GM18873 (cell line): ENCODE data around the gene SUGP1.

Experiments used
- ATAC-seq: cut with Tn5 transposase; IDR thresholded peaks from one replicate; pipeline ENCODE4 v1.9.1; 2021; ENCODE audit warnings: mild to moderate bottlenecking, moderate library complexity, moderate number of reproducible peaks; ENCODE audit not compliant: unreplicated experiment, low FRiP score

SUGP1 gene

DNA sequence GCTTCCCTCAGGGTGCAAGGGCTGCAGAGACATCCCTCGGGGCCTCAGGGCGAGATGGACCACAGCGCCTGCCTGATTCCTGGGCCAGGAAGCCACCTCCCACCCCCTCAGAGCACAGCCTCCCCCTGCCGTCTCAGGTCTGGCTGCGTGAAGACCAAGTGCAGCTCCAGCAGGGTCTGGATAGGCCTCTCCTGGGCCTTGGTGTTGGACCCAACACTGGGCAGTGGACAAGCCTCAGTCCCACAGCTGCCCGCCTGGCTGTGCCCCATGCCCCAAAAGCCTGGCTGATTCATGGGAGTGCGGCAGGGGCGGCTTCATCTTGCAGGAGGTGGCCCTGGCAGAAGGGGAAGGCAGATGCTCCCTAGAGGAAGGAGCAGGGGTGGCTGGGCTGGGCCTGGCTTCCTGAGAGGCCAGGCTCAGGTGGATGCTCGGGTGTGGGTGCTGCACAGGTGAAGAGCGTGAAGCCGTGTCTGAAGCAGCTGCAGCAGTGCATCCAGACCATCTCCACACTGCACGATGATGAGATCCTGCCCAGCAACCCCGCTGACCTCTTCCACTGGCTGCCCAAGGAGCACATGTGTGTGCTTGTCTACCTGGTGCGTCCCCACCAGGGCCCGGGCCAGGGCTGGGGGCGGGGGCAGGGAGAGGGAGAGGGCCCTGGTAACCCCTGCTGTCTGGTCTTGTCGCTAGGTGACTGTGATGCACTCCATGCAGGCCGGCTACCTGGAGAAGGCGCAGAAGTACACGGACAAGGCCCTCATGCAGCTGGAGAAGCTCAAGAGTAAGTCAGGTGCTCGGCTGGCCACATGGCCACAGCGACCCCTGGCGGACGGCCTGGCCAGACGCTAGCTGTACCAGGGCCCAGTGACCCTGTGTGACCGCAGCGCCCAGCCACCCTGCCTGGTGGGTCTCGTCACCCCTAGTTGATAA lies 22.0 kb upstream of the SUGP1 start:
- ATAC-seq, result no peak

DNA sequence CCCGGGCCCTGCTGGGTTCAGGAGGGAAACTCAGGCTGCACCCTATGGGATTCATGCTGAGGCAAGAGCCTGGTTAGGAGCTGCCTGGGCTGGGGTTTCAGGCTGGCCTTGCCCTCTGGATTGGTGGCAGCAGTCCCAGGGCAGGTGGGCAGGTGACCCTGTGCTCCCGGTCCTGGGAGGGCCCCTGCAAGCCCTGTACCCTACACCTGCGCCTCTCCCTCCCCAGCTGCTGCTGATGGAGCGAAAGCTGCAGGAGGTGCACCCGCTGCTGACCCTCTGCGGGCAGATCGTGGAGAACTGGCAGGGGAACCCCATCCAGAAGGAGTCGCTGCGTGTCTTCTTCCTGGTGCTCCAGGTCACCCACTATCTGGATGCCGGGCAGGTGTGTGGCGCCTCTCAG lies 20.7 kb upstream of the SUGP1 start:
- no peak for ATAC-seq

DNA sequence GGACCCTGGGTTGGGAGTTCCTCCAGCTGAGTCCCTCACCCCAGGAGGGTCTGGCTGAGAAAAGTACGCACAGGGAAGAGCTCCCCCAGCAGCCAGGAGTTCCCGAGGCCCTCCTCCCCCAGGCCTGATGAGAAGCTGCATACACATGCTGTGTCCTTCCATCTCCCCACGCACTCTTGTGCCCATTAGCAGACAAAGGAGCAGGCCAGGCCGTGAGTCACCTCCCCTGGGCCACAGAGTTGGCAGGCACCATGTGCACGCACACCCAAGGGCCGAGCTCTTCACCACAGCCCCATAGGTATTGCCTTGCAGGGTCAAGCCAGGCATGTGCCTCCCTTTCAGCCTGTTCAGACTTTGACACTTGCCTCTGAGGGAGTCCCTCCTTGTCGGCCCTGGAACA lies 17.8 kb upstream of the SUGP1 start:
- no peak for ATAC-seq

DNA sequence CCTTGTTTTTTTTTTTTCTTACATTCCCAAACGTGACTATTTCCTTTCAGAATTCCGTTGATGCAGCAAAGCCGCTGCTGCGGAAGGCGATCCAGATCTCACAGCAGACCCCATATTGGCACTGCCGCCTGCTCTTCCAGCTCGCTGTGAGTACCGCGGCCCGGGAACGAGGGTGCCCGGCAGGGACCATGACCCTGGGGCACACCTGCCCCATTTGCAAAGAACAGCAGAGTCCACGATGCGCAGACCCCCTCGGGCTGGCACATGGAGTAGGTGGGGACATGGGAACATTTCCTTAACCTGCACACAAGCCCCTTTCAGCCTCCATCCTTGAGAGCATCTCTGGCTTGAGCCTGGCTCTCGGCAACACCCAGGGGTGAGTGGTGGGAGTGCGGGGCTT lies 16.8 kb upstream of the SUGP1 start:
- no peak for ATAC-seq

DNA sequence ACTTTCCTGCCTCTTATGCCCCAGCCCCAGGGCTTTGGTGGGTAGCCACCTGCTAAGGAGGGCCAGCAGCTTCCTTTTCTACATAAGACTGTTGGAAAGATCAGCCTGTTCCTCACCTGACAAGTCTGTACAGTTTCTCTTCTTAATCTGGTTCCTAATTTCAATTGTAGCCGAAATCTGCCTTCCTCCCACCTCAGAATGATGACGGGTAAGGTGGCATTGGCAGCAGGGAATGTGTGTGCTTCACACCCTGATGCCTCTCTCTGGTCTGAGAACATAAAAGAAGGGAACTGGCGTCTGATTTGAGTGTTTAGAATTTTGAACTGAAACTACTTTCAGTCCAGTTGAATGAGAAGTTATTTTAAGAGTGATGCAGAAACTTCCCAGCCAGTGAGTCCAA lies 16.3 kb upstream of the SUGP1 start:
- no peak for ATAC-seq

DNA sequence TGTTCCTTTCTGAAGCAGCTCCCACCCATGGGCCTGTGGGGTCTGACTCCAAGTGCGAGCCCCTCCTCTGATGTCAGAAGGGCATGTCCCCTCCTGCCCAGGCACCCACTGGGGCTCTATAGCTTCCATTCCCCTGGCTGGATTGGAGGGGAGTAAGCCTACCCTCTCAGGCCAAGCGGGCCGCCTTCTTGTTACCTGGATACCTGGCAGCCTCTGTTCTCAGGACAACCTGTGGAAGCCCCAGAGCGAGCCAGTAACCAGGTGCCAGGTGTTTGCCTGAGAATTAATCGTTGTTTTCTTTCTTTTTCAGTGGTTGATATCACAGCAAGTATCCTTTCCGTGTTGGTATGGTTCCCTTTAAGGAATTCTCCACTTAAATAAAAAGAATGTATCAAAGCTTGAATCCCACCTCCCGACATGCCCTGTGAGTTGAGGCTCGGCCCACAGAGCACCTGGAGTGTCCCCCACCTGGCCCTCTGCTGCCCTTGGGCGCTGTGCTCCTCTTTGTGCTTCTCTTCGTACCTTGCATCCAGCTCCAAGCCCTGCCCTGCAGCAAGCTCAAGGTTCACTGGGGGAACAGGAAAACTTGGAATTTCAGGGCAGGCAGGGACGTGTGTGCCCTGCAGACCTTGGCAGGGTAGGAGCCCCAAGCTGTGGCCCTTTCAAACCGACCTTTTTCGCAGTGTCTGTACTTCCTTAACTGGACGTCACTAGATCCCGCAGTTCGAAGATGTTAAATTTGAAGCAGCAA lies 15.3 kb upstream of the SUGP1 start:
- no peak for ATAC-seq

DNA sequence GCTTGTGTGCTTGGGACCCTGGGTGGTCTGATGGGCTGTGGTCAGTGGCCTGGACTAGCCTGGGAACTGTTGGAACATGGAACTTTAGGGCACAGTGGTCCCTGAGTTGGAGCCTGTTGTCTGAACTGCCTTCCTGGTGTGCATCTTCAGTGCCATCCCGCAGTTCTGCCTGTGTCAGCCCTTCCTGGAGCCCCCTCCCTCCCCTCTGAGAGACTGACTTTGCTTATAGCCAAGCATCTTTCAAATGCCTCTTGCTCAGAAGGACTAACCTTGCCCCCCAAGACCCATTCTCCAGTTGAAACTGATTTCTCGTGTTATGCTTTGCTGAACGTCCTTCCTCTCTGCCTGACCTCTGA lies 14.7 kb upstream of the SUGP1 start:
- no peak for ATAC-seq

DNA sequence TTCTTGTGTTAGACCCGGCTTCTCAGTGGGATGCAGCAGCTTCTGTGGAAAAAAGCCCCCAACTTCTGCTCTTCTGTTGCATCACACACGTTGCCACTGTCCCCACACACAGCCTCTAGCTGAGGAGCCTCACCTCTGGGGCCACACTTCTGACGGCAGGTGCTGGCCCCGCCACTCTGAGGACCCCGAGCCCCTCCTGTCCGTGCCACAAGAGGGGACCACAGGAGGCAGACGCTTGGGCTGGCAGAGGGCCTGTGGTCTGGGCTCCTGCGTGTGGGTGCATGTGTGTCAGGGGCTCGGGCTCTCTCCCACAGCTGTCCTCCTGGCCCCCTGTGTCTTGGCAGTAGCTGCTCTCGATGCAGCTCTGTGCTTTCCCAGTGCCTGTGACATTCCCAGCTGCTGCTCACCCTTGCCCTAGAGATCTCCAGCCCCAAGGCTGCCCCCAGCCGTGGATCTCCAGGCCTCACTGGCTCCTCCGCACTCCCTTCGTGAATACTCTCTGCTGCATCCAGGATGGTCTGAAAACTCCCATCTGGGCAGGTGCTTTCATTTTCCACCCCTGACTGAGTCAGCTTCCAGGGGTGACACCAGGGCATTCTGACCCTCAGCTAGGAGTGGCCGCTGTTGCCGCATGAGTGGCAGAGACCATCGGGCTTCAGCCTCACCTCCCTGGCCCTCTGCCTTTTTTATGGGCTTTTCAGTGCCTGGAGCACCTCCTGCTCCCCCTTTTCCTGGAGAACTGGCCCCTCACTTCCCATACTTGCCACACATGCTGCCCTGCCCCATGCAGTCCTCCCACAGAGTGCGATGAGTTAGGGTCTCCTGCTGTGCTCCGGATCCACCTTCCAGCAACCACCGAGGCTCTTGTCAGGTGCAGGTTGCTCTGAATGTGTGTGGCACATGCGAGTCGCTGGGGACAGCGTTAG lies 14.0 kb upstream of the SUGP1 start:
- no peak for ATAC-seq

DNA sequence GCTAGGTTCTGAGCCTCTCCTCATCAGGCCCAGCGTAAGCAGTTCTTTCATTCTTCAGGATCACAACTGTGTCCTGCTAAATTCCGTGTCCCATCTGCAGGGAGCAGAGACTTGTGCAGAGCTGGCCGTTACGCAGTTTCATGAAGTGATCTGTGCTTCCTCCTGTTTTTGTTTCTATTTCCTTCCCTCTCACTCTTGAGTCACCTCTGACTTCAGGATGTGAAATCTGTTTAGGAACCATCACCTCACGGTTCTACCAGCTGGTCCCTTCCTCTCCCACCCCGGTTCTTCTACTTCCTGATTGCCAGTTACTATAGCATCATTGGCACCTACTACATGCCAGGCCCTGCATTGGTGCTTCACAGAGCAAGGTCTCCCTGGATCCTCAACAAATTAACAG lies 8.8 kb upstream of the SUGP1 start:
- ATAC-seq, result no peak

DNA sequence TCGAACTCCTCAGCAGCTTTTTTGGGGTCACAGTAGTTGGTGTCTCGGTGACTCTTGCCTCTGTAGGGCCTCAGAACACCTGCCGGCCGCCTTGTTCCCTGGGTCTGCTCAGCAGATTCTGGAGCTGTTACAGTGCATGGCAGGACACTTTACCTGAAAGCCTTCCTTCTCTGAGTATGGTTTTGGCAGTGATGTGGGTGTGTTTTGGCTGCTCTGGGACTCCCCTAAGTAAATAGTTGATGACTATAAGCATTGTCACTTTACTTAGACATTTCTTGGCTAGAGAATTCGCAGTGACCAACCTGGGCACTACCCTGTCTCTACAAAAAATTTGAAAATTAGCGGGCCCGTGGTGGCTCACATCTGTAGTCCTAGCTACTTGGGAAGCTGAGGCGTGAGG lies 7.4 kb upstream of the SUGP1 start:
- no peak for ATAC-seq

DNA sequence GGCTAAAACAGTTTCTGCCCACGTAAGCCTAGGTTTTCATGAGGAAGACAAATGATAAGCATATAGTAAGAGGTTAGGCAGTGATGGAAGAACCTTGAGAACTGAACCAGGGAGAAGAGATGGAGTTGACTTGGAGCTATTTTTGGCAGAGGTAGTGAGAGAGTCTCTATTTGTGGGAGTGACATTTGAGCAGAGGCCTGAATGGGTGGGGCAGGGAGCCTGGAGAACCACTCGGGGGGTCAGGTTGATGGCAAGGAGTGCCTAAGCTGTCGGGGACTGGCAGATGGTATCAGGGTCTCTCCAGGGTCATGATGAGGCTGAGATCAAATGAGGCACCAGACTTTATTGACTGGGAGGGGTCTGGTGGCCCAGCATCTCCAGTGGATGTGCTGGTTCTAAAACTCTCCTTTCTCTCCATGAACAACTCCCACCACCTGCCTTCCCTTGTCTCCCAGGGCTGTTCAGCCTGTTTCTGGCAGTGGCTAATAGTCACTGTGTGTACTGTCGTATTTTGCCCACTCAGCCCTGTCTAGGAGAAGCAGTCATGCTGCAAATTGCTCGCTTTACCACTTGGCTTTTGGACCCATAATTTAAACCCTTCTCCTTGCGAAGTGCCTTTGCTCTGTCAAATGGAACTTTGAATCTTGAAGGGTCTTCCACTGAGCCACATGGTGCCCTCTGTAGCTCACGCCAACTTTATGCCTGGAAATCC lies 3.9 kb upstream of the SUGP1 start:
- no peak for ATAC-seq

DNA sequence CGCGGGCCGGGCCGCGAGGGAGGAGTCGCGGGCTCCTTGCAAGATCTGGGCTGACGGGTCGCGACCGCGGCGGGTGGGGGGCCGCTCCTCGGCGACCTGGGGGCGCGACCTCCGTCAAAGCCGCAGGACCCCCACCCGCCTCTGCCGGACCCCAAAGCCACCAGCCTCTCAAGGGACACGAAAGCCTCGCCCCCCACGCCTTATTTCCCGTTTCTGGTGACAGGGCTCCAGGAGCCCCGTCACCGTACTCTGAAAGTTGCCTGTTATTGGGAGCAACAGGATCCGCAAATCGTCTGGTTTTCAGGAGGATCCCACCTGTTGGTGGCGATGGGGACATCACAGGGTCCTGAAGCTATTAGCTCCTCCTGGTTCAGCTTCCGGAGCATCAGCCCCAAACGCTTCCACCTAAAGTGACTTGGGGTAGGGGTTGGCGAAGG lies 850 bp upstream of the SUGP1 start:
- ATAC-seq, result no peak

DNA sequence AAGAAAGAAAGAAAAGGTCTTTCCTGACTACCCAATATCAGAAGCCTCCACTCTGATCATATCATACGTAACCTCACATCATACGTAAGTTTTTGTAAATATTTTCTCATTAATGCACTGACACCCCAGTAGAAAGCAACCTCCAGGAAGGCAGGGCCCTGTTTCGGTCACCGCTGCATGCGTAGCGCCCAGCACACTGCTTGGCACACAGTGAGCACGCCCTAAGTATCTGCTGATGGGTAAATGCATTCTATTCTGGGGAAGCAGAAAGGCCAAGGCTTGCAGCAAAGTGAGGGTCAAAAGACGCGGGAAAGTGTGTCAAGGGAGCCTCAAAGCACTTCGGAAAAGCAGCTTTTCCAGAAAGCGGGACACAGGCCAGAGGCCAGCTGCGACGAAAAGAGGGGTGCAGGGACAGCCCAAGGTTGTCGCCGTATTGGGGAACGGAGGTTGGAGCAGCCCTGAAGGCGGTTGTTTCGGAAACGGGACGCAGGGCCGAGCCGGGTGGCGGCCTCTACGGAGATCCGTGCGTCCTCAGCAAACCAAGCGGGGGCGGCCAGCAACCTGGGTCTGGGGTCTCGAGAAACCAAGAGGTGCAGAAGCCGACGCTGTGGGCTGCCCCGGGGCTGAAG lies 463 bp downstream of the SUGP1 start:
- ATAC-seq, result no peak

DNA sequence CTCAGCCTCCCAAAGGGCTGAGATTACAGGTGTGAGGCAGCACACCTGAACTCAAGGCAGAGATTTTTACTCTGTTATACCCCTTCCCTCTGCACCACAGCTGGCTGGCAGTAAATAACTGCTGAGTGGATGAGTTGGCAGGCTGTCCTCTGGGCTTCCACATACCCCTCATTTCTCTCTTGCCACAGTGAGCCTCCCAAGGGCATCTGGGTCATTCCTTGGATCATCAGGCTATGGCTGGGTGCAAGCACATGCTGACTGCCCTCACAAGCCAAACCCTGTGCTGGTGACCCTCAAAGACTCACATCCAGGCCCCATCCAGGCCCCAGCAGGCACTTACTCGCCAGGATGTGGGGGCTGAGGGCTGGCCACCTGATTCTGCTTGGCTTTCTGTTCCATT lies 4.2 kb downstream of the SUGP1 start:
- ATAC-seq, result no peak

DNA sequence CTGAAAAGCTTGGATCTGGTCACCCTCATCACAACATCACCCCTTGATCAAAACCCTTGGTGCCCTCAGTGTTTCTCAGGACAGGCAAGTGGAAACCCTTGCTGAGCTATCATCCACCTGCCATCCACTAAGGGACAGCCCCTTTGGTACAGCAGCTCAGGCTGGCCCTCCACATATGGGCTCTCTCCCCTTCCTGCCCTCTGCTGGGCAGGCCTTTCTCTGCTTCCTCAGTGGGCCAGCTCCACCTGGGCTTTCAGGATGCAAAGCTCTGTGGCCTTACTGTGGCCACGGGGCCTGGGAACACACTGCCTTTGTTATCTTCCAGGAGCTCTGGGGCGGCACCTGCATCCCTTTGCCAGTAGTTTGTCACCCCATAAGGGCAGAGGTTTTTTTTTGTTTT lies 4.9 kb downstream of the SUGP1 start:
- ATAC-seq, result no peak

DNA sequence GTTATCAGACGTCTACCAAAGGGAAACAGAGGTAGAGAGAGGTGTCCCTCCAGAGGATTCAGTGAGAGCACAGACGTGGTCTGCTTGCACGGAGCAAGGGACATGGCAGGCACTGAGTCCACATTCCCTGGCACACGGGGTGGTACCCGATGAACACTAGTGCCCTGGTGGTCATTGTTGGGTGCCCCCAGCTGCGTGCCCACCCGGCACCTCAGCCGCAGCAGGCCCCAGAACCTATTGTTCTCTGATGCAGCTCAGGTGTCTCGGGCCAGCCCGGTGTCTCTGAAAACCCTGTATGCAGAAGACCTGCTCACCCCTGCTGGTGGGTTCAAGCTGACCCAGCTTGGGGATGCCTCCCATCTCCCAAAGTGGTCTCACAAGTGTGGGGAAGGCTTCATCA lies 11.9 kb downstream of the SUGP1 start:
- no peak for ATAC-seq

DNA sequence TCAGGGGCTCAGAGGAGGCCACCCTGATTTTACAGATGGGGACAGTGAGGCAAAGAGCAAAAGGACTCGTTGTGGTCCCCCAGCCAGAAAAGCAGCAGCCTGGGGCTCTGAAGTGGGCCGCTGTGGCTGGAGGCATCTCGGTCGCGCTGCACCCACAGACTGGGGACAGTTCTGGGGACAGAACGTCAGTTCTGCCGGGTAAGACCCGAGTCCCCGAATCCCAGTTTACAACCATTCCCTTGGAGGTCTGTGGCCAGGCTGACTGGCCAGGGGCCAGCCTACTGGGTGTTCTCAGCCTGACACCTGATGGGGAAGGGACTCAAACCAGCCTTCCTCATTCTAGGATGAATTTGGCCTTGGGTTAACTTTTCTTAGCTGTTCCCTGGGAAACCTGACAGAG lies 14.1 kb downstream of the SUGP1 start:
- no peak for ATAC-seq

DNA sequence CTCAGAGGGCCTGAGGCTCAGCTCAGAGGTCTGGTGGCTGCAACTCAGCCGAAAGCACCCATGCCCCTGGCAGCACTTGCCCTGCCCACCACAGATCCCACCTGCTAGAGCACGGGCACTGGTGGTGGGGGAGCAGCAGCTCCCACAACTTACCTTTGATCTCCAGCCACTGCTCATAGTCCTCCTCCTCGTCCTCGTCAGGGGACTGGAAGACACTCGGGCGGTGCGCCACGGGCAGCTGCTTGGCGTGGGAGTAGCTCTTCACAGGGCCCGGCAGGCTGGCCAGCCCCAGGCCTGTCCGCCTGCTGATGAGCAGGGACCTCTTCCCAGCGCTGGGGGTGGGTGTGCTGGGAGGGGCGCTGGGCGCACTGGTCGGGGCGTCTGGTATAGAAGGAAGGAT lies 14.6 kb downstream of the SUGP1 start:
- ATAC-seq, result no peak

DNA sequence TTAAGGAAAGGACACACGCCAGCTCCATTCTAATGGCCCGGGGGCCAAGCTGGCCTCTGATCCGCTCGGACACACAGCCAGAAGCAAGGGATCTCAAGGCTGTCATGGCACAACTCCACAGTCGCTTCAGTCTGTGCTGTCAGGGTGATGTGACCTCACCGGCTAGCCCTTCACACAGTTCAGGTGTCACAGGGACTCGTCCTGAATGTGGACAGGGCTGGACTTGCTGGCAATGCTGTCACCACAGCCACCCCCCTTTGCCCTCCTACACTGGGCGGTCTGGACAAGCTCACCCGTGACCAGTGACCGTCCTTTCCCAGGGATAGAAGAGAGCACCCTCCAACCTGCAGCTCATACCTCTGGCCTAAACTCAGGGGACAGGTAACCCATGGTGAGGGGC lies 15.2 kb downstream of the SUGP1 start:
- no peak for ATAC-seq
